HEK293 (cell line): ENCODE results near the gene LAMA2.

Experiments used
- SETDB1 ChIP-seq: IDR thresholded peaks from one replicate; pipeline ENCODE4 v1.6.1; 2017; ENCODE audit warnings: mild to moderate bottlenecking, low read length, moderate library complexity, mixed read lengths; ENCODE audit not compliant: insufficient read length
- ZBTB20 ChIP-seq: fragments of 450-650 bp; formaldehyde crosslinking; IDR thresholded peaks from 2 replicates; pipeline ENCODE4 v1.5.1; 2016; ENCODE audit warnings: missing biosample characterization, missing genetic modification characterization
- TF ChIP-seq, protein P1 (sequence below): fragments of 450-650 bp; formaldehyde crosslinking; IDR thresholded peaks from 2 replicates; pipeline ENCODE4 v1.5.1; 2016; ENCODE audit warnings: missing biosample characterization, missing genetic modification characterization
- TF ChIP-seq, protein P2 (sequence below): fragments of 450-650 bp; formaldehyde crosslinking; IDR thresholded peaks from 2 replicates; pipeline ENCODE4 v1.5.1; 2016; ENCODE audit warnings: missing biosample characterization, missing genetic modification characterization

DNA sequence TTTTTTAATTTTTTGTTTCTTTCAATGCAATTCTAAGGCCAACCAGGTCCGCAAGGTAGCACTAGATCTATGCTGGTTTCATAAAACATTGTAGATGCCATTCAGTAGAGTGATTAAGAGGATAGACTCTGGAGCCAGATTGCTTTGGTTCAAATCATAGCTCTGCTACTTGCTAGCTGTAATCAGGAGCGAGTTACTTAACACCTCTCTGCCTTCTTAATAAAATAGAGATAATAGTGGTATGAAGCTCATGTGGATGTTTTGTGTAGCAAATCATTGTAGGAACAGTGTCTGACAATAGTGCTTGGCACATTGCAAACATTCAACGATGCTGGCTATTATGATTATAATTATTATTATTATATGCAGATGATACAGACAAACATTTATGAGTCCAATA lies 164.9 kb downstream of the LAMA2 start:
- TF ChIP-seq, protein P1, sequence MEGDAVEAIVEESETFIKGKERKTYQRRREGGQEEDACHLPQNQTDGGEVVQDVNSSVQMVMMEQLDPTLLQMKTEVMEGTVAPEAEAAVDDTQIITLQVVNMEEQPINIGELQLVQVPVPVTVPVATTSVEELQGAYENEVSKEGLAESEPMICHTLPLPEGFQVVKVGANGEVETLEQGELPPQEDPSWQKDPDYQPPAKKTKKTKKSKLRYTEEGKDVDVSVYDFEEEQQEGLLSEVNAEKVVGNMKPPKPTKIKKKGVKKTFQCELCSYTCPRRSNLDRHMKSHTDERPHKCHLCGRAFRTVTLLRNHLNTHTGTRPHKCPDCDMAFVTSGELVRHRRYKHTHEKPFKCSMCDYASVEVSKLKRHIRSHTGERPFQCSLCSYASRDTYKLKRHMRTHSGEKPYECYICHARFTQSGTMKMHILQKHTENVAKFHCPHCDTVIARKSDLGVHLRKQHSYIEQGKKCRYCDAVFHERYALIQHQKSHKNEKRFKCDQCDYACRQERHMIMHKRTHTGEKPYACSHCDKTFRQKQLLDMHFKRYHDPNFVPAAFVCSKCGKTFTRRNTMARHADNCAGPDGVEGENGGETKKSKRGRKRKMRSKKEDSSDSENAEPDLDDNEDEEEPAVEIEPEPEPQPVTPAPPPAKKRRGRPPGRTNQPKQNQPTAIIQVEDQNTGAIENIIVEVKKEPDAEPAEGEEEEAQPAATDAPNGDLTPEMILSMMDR (tag by site-specific recombination) = no peak
- TF ChIP-seq ZBTB20 (tag by site-specific recombination) (no peak), SETDB1 (no peak)
- TF ChIP-seq, protein P2, sequence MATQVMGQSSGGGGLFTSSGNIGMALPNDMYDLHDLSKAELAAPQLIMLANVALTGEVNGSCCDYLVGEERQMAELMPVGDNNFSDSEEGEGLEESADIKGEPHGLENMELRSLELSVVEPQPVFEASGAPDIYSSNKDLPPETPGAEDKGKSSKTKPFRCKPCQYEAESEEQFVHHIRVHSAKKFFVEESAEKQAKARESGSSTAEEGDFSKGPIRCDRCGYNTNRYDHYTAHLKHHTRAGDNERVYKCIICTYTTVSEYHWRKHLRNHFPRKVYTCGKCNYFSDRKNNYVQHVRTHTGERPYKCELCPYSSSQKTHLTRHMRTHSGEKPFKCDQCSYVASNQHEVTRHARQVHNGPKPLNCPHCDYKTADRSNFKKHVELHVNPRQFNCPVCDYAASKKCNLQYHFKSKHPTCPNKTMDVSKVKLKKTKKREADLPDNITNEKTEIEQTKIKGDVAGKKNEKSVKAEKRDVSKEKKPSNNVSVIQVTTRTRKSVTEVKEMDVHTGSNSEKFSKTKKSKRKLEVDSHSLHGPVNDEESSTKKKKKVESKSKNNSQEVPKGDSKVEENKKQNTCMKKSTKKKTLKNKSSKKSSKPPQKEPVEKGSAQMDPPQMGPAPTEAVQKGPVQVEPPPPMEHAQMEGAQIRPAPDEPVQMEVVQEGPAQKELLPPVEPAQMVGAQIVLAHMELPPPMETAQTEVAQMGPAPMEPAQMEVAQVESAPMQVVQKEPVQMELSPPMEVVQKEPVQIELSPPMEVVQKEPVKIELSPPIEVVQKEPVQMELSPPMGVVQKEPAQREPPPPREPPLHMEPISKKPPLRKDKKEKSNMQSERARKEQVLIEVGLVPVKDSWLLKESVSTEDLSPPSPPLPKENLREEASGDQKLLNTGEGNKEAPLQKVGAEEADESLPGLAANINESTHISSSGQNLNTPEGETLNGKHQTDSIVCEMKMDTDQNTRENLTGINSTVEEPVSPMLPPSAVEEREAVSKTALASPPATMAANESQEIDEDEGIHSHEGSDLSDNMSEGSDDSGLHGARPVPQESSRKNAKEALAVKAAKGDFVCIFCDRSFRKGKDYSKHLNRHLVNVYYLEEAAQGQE = no peak
